Measurements from ENCODE around the gene DEXI.
"Not testable (repeated sequence)": the region's sequence is repeated elsewhere in the genome, so short reads cannot be mapped to it uniquely, and the experiment has no call there.

DEXI gene

GRCh38 chr16:10968498-10968897, 26.2 kb upstream of the DEXI start:
- DNase-seq (ENCODE audit: low spot score): no peak

GRCh38 chr16:10967986-10968385, 25.7 kb upstream of the DEXI start:
- no peak for DNase-seq (ENCODE audit: low spot score)

DNA sequence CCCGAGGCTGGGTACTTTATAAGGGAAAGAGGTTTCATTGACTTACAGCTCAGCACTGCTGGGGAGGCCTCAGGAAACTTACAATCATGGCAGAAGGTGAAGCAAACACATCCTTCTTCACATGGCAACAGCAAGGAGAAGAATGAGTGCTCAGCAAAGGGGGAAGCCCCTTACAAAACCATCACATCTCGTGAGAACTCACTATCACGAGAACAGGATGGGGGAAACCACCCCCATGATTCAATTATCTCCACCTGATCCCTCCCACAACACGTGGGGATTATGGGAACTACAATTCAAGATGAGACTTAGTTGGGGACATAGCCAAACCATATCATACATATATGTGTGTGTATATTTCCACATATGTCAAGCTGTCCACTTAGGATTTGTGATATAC, 24.3 kb upstream of the DEXI start:
- not testable (repeated sequence) for DNase-seq (ENCODE audit: low spot score)

GRCh38 chr16:10966129-10966528, 23.9 kb upstream of the DEXI start:
- DNase-seq (ENCODE audit: low spot score): no peak

GRCh38 chr16:10965440-10966061, 23.3 kb upstream of the DEXI start:
- DNase-seq (ENCODE audit: low spot score): no peak

GRCh38 chr16:10964891-10965326, 22.6 kb upstream of the DEXI start:
- DNase-seq (ENCODE audit: low spot score): no peak

GRCh38 chr16:10964039-10964890, 22.0 kb upstream of the DEXI start:
- peak; percentile 80 for DNase-seq (ENCODE audit: low spot score)

DNA sequence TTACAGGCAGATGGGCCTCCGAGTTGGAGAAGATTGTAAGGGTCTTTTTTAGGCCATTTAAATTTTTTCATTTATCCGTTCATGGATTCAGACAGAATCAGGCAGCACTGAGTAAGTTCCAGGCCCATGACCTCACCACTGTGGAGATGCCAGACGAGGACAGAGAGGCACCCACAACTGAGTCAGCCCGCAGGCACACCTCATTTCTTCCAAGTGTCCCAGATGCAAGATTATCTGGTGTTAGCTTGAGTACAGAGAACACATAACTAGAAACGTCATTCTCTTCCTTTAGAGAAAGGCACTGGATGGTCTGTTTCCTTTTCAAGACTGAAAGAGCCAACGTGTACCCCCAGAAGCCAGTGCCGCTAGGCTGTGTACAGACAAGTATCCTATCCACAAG, 19.0 kb upstream of the DEXI start:
- no peak for DNase-seq (ENCODE audit: low spot score)

DNA sequence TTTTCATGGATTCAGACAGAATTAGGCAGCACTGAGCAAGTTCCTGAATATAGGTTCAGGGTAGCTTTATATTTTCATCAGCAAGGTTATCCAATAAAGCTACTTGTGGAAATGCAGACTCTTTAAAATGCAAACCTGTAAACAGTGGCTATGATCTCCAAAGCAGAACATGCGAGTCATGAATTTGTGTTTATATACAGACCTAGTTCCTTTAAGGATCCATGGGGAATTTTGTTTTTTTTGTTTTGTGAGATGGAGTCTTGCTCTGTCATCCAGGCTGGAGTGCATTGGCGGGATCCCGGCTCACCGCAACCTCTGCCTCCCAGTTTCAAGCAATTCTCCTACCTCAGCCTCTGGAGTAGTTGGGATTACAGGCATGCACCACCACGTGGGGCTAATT, 16.9 kb upstream of the DEXI start:
- no peak for DNase-seq (ENCODE audit: low spot score)

- DNase-seq (ENCODE audit: low spot score): peak; percentile 18
Observed at GRCh38 chr16:10957771-10958482, 15.7 kb upstream of the DEXI start.

DNA sequence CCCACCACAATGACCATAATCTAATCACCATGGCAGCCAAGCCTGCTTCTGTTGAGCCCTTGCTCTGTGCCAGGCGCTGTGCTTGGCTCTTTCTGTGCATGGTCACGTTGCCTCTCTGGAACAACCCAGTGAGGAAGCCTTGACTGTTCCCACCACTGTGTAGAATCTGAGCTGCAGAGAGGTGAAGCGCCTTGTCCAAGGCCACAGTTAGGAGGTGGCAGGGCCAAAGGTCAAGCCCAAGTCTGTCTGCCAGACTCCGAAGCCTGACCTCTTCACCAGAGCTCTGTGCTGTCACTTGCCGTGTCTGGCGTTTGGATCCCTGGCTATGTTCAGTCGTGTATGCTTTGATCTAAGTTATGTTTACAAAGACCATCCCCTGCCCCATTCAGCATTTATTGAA, 12.6 kb upstream of the DEXI start:
- DNase-seq (ENCODE audit: low spot score): no peak

DNA sequence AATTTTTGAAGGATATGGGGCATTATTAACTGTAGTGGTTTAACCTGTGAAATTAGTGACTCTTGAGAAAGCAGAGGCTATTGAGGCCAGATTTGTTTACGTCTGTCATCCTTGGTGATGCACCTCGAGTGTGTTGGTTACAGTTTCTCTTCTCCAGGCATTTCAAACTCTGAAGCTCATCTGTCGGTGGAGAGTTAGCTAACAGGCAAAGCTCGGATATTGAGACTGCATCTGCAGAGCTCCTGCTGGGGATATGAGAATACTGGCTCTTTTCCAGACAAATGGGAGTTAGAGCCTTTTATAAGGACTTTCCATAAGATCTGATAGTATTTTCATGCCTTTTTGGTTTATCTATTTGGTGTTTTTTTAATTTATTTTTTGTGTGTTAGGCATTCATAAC, 8.8 kb upstream of the DEXI start:
- DNase-seq (ENCODE audit: low spot score): no peak

DNA sequence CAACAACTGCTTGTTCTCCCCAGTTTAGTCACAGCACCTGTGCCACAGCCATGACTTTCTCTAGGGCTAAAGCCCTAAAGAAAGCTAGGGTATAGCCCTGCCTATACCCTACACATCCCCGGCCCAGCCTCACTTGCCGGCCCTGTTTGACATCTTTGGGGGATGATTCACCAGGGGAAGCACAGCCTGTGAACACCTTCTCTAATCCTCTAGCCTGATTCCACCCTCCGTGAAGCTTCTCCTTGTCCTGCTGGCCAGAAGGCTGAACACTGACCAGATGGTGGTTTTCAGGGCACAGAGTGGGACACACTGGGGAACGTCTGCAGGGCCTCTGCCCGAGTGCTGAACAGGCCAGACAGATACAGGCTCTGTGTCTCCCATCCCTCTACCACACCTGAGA, 8.1 kb upstream of the DEXI start:
- no peak for DNase-seq (ENCODE audit: low spot score)

GRCh38 chr16:10949424-10949970, 7.2 kb upstream of the DEXI start:
- no peak for DNase-seq (ENCODE audit: low spot score)

GRCh38 chr16:10947211-10947787, 5.0 kb upstream of the DEXI start:
- DNase-seq (ENCODE audit: low spot score): no peak

DNA sequence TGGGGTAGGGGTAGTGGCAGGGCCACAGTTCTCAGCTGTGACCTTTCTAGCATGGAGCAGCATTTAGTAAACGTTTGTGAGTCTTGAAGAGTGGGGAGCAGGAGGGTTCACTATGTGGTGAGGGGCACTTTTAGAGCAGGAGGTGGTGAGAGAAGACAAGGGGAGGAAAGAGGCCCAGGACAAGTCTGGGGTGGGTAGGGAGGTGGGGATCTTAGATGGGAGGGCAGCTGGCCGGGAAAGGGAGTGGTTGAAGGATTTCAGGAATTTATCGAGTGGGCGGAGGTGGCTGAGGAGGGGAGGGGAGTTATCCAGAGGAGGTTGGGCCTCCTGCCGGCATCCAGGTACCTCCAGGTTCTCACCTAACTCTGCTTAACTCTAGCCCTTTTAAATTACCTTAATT, 4.0 kb upstream of the DEXI start:
- no peak for DNase-seq (ENCODE audit: low spot score)

GRCh38 chr16:10945065-10945787, 3.0 kb upstream of the DEXI start:
- DNase-seq (ENCODE audit: low spot score): no peak

GRCh38 chr16:10944249-10945064, 2.2 kb upstream of the DEXI start, which contains the start of gene CLEC16A:
TSS of gene CLEC16A (plus strand) at chr16:10944564. CDS start at chr16:10944718, 154 bp downstream.
- DNase-seq (ENCODE audit: low spot score): peak; percentile 94

DNA sequence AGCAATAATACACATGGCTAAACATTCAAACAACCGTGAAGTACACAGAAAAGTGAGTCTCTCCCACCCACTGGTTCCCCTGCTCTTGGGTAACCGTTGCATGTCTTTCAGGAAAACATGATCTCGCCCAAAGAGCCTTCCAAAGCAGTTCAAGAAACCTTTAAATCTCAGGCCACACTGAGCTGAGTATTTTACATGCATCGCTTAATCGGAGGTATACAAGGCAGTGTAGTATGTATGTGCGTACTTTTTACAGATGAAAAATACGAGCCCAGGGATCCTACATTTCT, 741 bp upstream of the DEXI start:
- no peak for DNase-seq (ENCODE audit: low spot score)

DNA sequence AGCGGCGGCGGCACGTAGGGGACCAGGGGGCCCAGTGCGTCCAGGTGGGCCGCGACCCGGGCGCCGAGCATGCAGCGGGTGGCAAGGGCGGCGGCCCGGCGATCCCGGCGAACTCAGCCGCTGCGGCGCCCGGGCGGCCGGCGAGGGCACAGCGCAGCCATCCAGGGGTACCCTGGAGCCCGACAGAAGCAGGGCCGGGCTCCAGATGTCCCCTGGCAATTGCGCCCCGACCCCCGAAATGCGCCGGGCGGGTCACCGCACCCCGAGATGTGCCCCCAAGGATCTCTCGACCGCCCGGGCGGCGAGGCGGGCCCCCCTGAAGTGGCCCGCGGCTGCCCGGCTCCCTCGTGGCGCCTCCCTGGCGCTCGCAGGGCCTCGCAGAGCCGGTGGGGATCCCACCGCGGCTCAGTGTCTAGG, 325 bp downstream of the DEXI start:
- not testable (repeated sequence) for DNase-seq (ENCODE audit: low spot score)

All from RKO (cell line).